ENCODE results near the gene THAP7. TPM values are rescaled to one million over a fixed set of nuclear protein-coding genes. Genes with fewer than 3 reads are reported as not detected.

Gene THAP7
- total and polyA plus RNA-seq, 2 of the 13 experiments (the other 11 are each of a cell fraction or from before 2014, with no cell fraction given): 13.0 to 25.5 TPM

DNA sequence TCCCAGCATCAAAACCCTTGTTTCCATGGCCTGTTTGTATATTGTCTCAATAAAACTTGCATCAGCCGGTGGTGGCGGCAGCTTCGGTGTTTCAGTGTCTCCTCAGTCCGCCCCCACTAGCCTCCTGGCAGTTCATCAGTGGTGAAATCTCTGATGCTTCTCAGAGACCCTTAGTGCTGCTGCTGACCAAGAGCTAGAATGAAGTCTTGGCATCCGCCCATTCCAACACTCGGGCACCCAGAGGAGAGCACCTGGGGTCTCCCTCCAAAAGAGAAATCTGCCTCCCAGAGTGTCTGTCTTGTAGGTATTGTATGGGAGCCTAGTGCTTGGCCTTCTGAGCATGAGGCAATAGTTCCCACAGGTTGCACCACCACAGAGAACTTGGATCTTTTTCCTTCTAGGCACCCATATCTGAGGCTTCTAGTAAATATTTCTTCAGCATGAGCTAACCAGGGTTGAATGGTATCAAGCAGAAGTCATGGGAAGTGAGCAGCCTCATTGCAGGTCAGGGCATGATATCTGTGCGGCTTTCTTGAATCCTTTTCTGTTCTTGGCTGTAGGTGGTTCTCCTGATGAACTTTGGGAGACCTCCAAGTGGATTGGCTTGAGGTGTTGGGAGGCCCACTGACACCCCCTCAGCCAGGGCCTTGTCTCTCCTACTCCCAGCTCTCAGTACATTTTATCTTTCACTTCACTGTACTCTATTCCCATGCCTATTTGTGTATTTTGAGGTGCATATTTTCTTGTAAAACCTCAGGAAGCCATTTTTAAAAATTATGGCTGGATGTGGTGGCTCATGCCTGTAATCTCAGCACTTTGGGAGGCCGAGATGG, 48.0 kb downstream of the THAP7 start:
- peak overlapping the region; percentile 82 for H3K27ac ChIP-seq (ENCODE audit: extremely low read length, insufficient read depth, low read length)
- intact Hi-C loops (cut with micrococcal nuclease; ENCODE audit: unreplicated experiment) (loop anchor here (10.0 kb wide), 1 partner anchor 179 kb away; the partner anchor contains the start of gene SERPIND1), in situ Hi-C loops (cut with HindIII; ENCODE audit: extremely low pct_ligation_motif_present, low pct_unique_long_range_greater_than_20kb) (loop anchor here (5.0 kb wide), 1 partner anchor 37 kb away; the partner anchor contains the start of gene CRKL)
- H3K4me3 ChIP-seq (replicated peaks in 1 of 3; ENCODE audit: insufficient read depth in 1 of 3, low read depth in 2 of 3, low read length in 3 of 3): peak overlapping the region in 2 of 3 experiments; percentile 8 to 23; a peak in 4 of 6 replicates
- no peak for ATAC-seq
- peak; percentile 67 for DNase-seq (ENCODE audit: low spot score)
- BruUV-seq (replicated peaks): TSS peak; percentile 37
- WGBS (ENCODE audit: low lambda C conversion rate): 65% methylated on average over 8 of the region's 8 CpGs
- H3K79me2 ChIP-seq (ENCODE audit: insufficient read depth, low read length): peaks cover 70% of the 10 kb centered on the region
- no peak overlapping the region for H2AFZ ChIP-seq (ENCODE audit: low read length)
- H3K4me2 ChIP-seq (ENCODE audit: low read depth, low read length): peak overlapping the region; percentile 72
- CTCF ChIA-PET (ENCODE audit: low intra/inter-chr PET ratio, low total read pairs): no interaction called here
- H3K36me3 ChIP-seq (replicated peaks in 1 of 2; ENCODE audit: control insufficient read depth in 1 of 2, insufficient read depth in 2 of 2, low read length in 2 of 2): peaks cover 1 to 9% of the 10 kb centered on the region in 2 experiments
- FAIRE-seq: peak; percentile 56
- H3K9me3 ChIP-seq (ENCODE audit: low read length): no peaks in the 10 kb centered on the region
- peaks cover 86% of the 10 kb centered on the region for H3K4me1 ChIP-seq (ENCODE audit: insufficient read depth, low read length)
- H4K20me1 ChIP-seq (ENCODE audit: insufficient read depth, low read length): peaks cover 11% of the 10 kb centered on the region
- POLR2A ChIA-PET: interaction anchor here (0.8 to 5.0 kb wide), 6 partner anchors 10 to 68 kb away, joined by 3 to 14 read pairs (median 7); partner anchors contain the start of genes CRKL, LZTR1 and THAP7
- H3K27me3 ChIP-seq (ENCODE audit: control insufficient read depth in 1 of 2, insufficient read depth in 2 of 2, low read length in 2 of 2): no peaks in the 10 kb centered on the region; a peak in 1 of 5 replicates
- peak overlapping the region; percentile 58; the same call in 1 of the 2 replicates for H3K9ac ChIP-seq (ENCODE audit: insufficient read depth, low read depth, low read length)
- no peak for TF ChIP-seq BORCS8-MEF2B (CRISPR knock-in tag; IDR thresholded peaks at IDR 0.05)
- TF ChIP-seq, protein P1, sequence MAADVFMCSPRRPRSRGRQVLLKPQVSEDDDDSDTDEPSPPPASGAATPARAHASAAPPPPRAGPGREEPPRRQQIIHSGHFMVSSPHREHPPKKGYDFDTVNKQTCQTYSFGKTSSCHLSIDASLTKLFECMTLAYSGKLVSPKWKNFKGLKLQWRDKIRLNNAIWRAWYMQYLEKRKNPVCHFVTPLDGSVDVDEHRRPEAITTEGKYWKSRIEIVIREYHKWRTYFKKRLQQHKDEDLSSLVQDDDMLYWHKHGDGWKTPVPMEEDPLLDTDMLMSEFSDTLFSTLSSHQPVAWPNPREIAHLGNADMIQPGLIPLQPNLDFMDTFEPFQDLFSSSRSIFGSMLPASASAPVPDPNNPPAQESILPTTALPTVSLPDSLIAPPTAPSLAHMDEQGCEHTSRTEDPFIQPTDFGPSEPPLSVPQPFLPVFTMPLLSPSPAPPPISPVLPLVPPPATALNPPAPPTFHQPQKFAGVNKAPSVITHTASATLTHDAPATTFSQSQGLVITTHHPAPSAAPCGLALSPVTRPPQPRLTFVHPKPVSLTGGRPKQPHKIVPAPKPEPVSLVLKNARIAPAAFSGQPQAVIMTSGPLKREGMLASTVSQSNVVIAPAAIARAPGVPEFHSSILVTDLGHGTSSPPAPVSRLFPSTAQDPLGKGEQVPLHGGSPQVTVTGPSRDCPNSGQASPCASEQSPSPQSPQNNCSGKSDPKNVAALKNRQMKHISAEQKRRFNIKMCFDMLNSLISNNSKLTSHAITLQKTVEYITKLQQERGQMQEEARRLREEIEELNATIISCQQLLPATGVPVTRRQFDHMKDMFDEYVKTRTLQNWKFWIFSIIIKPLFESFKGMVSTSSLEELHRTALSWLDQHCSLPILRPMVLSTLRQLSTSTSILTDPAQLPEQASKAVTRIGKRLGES (CRISPR knock-in tag; IDR thresholded peaks at IDR 0.05; ENCODE audit: borderline replicate concordance): no peak
- TF ChIP-seq SSRP1 (CRISPR knock-in tag; IDR thresholded peaks at IDR 0.05): 0 out of 2 replicates have a peak, but pooled peaks have one; percentile 21
- TF ChIP-seq, protein P2, sequence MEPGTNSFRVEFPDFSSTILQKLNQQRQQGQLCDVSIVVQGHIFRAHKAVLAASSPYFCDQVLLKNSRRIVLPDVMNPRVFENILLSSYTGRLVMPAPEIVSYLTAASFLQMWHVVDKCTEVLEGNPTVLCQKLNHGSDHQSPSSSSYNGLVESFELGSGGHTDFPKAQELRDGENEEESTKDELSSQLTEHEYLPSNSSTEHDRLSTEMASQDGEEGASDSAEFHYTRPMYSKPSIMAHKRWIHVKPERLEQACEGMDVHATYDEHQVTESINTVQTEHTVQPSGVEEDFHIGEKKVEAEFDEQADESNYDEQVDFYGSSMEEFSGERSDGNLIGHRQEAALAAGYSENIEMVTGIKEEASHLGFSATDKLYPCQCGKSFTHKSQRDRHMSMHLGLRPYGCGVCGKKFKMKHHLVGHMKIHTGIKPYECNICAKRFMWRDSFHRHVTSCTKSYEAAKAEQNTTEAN (CRISPR knock-in tag; conservative IDR thresholded peaks at IDR 0.05): 0 out of 2 replicates have a peak, but pooled peaks have one; percentile 37
- TF ChIP-seq, protein P3, sequence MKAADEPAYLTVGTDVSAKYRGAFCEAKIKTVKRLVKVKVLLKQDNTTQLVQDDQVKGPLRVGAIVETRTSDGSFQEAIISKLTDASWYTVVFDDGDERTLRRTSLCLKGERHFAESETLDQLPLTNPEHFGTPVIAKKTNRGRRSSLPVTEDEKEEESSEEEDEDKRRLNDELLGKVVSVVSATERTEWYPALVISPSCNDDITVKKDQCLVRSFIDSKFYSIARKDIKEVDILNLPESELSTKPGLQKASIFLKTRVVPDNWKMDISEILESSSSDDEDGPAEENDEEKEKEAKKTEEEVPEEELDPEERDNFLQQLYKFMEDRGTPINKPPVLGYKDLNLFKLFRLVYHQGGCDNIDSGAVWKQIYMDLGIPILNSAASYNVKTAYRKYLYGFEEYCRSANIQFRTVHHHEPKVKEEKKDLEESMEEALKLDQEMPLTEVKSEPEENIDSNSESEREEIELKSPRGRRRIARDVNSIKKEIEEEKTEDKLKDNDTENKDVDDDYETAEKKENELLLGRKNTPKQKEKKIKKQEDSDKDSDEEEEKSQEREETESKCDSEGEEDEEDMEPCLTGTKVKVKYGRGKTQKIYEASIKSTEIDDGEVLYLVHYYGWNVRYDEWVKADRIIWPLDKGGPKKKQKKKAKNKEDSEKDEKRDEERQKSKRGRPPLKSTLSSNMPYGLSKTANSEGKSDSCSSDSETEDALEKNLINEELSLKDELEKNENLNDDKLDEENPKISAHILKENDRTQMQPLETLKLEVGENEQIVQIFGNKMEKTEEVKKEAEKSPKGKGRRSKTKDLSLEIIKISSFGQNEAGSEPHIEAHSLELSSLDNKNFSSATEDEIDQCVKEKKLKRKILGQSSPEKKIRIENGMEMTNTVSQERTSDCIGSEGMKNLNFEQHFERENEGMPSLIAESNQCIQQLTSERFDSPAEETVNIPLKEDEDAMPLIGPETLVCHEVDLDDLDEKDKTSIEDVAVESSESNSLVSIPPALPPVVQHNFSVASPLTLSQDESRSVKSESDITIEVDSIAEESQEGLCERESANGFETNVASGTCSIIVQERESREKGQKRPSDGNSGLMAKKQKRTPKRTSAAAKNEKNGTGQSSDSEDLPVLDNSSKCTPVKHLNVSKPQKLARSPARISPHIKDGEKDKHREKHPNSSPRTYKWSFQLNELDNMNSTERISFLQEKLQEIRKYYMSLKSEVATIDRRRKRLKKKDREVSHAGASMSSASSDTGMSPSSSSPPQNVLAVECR (CRISPR knock-in tag; IDR thresholded peaks at IDR 0.05; ENCODE audit: borderline replicate concordance): no peak; the same call in 1 of the 2 replicates
- no peak for TF ChIP-seq ZNF816 (CRISPR knock-in tag; IDR thresholded peaks at IDR 0.05; ENCODE audit: borderline replicate concordance)
- no peak for TF ChIP-seq SIN3B (IDR thresholded peaks at IDR 0.05; ENCODE audit: low read length)
- TF ChIP-seq ZNF614 (CRISPR knock-in tag; IDR thresholded peaks at IDR 0.05; ENCODE audit: borderline replicate concordance): peak; percentile 73; the same call in 1 of the 2 replicates
- TF ChIP-seq ZBTB7B (CRISPR knock-in tag; IDR thresholded peaks at IDR 0.05): no peak
- TF ChIP-seq DMAP1 (CRISPR knock-in tag; IDR thresholded peaks at IDR 0.05): no peak
- TF ChIP-seq HMG20A (CRISPR knock-in tag; IDR thresholded peaks at IDR 0.05; ENCODE audit: borderline replicate concordance): no peak; the same call in 1 of the 2 replicates
- no peak for TF ChIP-seq KDM2A (CRISPR knock-in tag; IDR thresholded peaks at IDR 0.05; ENCODE audit: borderline replicate concordance, low read depth)
